Subcutaneous adipose tissue (tissue), 4 donors: Measurements from ENCODE around the gene PKNOX1. TPM values are rescaled to one million over a fixed set of nuclear protein-coding genes. Genes with fewer than 3 reads are reported as not detected.

Experiments
- total RNA-seq, 4 donors: library from RNA; depleted of rRNA; stranded (reverse); fragments of >200 nt; gene quantifications; one replicate each; pipeline ENCODE4 v1.1.0, GENCODE V29; 2016
- TF ChIP-seq, protein P1 (sequence below): fragments of 450-650 bp; IDR thresholded peaks from one replicate; pipeline ENCODE4 v1.5.1; 2016; ENCODE audit warnings: low read depth, mild to moderate bottlenecking, control low read depth, antibody characterized with exemption, moderate library complexity

Gene PKNOX1
- total RNA-seq, 4 donors from 2014 or later: 7.9 to 9.2 (median 8.4) TPM

DNA sequence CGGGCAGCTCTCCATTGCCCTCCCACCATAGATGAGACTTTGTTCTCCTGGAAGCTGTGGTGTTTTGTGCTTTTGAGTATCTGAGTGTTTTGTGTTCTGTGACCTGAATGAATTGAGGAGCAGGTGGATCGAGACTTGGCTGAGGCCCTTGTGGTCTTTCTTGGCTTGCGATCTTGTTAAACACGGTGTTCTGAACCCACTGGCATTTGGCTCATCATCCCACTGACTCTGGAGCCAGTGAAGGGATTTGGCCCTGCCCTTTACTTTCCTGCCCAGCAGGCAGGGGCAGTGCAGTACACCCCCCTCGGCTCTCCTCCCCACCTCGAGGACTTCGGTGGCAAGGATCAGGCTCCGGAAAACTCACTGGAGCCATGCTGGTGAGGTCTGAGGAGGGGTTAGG, 30.6 kb downstream of the PKNOX1 start:
- TF ChIP-seq, protein P1, sequence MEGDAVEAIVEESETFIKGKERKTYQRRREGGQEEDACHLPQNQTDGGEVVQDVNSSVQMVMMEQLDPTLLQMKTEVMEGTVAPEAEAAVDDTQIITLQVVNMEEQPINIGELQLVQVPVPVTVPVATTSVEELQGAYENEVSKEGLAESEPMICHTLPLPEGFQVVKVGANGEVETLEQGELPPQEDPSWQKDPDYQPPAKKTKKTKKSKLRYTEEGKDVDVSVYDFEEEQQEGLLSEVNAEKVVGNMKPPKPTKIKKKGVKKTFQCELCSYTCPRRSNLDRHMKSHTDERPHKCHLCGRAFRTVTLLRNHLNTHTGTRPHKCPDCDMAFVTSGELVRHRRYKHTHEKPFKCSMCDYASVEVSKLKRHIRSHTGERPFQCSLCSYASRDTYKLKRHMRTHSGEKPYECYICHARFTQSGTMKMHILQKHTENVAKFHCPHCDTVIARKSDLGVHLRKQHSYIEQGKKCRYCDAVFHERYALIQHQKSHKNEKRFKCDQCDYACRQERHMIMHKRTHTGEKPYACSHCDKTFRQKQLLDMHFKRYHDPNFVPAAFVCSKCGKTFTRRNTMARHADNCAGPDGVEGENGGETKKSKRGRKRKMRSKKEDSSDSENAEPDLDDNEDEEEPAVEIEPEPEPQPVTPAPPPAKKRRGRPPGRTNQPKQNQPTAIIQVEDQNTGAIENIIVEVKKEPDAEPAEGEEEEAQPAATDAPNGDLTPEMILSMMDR: no peak

DNA sequence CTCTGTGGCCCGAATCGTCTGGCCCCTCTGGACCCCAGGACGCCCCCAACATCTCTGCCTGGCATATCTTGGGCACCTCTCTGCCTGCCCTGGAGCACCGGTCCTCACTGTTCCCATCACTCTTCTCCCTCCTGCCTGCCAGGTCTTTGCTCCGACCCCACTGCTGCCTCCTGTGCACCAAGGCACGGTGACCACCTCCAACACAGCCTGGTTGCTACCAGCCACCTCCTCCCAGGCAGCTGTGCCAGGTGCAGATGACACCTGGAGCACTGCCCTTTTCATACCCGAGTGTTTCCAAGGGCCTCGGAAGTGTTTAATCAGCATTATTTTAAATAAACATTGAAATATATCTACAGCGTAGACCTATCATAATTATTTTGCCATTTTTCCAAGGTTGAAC, 31.3 kb downstream of the PKNOX1 start:
- TF ChIP-seq, protein P1: no peak

GRCh38 chr21:43006874-43007208, 32.5 kb downstream of the PKNOX1 start:
- TF ChIP-seq, protein P1: no peak

DNA sequence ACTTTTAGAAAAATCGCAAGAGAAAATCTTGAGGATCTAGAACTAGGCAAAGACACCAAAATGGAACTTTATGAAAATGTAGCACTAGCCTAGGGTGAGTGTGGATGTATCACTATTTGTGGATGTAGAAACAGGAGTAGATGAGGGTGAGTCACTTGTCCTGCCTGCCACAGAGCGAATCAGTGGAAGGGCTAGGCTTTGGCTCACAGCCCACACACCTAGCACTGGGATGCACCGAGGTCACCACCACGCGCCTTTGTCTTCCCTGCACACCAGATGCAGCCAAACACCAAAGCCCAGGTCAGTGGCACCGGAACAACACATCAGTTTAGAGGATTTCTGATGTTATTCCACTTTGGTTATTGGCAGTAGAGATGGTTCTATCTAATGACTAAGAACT, 38.2 kb downstream of the PKNOX1 start:
- TF ChIP-seq, protein P1: no peak

GRCh38 chr21:43015906-43016540, 41.7 kb downstream of the PKNOX1 start:
- TF ChIP-seq, protein P1: no peak

DNA sequence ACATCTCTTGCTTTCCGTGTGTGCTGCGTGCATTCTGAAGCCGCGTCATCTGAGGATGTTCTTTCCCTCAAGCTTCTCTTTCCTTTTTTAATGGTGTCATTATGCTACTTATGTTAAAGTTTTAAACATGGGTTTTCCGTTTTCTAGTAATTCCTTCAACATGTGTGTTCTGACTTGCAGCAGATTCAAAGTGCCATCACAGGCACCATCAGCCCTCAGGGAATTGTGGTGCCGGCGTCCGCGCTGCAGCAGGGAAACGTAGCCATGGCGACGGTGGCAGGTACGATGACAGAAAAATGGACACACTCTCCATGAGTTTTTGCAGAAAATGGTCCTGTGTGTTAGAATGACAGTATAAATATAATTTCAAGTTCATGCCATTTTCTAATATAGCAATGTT, 42.4 kb downstream of the PKNOX1 start:
- TF ChIP-seq, protein P1: no peak

DNA sequence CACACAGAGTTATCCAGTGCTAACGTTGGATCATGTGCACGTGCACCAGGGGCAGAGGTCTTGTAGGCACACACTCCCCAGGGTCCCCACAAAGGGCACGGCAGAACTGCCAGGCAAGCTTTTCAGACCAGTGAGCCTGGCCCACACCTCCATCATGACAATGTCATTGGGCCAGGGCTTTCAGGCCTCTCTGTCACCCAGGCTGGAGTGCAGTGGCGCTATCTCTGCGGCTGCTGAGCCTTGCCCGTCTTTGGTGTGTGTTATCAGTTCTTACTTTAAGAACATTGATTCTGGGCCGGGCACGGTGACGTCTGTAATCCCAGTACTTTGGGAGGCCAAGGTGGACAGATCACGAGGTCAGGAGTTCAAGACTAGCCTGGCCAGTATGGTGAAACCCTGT, 44.2 kb downstream of the PKNOX1 start:
- TF ChIP-seq, protein P1: no peak
